CD1c-positive myeloid dendritic cell (primary cell): ENCODE results near the gene OR4Q2.
A peak's percentile ranks its signal among the peaks of the same experiment; 100 is the strongest.
"Not testable (repeated sequence)": the region's sequence is repeated elsewhere in the genome, so short reads cannot be mapped to it uniquely, and the experiment has no call there.

Experiments used
- DNase-seq: peaks from one replicate; pipeline ENCODE4 v3.0.0-alpha.2; 2016; ENCODE audit errors: extremely low spot score

OR4Q2 gene

GRCh38 chr14:20001863-20002262 is at the start of gene OR4Q2:
Gene OR4Q2 (plus strand): TSS chr14:20002163.
- DNase-seq, result no peak

- DNase-seq, result not testable (repeated sequence)
Observed at GRCh38 chr14:19969735-19970134, 32.2 kb upstream of the OR4Q2 start.

GRCh38 chr14:19974844-19975243 is 27.1 kb upstream of the OR4Q2 start:
- DNase-seq, result peak; percentile 1

GRCh38 chr14:19975291-19975690 is 26.7 kb upstream of the OR4Q2 start, which contains the start of gene OR4K15:
Gene OR4K15 (plus strand): TSS chr14:19975591. CDS start chr14:19975591, 0 bp downstream.
- no peak for DNase-seq

- no peak for DNase-seq
Observed at GRCh38 chr14:19993438-19993837, 8.5 kb upstream of the OR4Q2 start.

- no peak for DNase-seq
Observed at GRCh38 chr14:20002319-20002718, 356 bp downstream of the OR4Q2 start.

GRCh38 chr14:20008156-20008555 is 6.2 kb downstream of the OR4Q2 start:
- DNase-seq, result no peak

GRCh38 chr14:20019257-20019865 is 17.4 kb downstream of the OR4Q2 start, which contains the start of gene OR4K14:
Gene OR4K14 (minus strand): TSS chr14:20019307. CDS start chr14:20015193, 4,114 bp downstream.
- DNase-seq, result no peak

- DNase-seq, result no peak
Observed at GRCh38 chr14:20031058-20031457, 29.1 kb downstream of the OR4Q2 start.

- DNase-seq, result no peak
Observed at GRCh38 chr14:20035449-20035848, 33.5 kb downstream of the OR4Q2 start.

GRCh38 chr14:20035938-20036337 is 34.0 kb downstream of the OR4Q2 start, which contains the start of gene OR4K13:
Gene OR4K13 (minus strand): TSS chr14:20036038. CDS start chr14:20034758, 1,280 bp downstream.
- DNase-seq, result no peak

- no peak for DNase-seq
Observed at GRCh38 chr14:20044243-20044642, 42.3 kb downstream of the OR4Q2 start.

GRCh38 chr14:20048202-20048601 is 46.2 kb downstream of the OR4Q2 start:
- DNase-seq, result no peak
